GM12865 (cell line): ENCODE data around the gene STUB1.

Source experiments
- DNase-seq: peaks from one replicate; pipeline ENCODE4 v3.0.0; 2010; ENCODE audit warnings: low read depth
- H3K4me3 ChIP-seq: 2 replicates; pipeline ENCODE4 v1.5.1; 2011; ENCODE audit warnings: mild to moderate bottlenecking, low read depth, low read length, control low read depth
- TF ChIP-seq, protein P1 (sequence below): IDR thresholded peaks from 2 replicates; pipeline ENCODE4 v1.5.1; 2011; ENCODE audit warnings: low read length, control low read depth, low read depth, inconsistent platforms; ENCODE audit not compliant: insufficient read depth; ENCODE audit errors: missing control alignments

Gene STUB1

DNA sequence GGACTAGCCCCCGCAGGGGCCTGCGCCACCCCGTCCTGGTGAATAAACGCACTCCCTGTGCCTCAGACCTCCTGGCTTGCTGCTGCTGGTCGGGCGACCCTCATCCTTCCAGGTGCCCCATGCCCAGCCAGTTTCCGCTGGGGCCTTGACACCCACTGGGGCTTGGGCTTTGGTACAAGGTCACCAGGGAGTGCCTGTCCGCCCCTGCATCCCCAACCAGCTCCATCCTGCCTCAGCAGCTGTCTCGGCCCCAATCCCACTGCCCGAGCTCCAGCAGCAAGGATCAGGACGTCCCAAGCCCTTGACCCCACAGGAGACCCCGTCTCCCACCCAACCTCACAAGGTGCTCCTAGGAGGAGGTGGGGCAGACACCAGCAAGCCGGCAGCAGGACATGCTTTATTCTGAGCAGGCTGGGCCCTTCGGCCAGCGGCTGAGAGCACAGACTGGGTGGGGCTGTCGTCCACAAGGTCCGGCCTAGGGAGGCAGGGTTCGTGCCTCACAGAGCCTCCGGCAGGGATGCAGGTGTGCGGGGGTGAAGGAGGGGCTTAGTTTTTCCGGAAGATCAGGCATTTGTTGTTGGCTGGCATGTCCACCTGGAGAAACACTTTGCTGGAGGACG is 46.0 kb upstream of the STUB1 start:
- TF ChIP-seq, protein P1, sequence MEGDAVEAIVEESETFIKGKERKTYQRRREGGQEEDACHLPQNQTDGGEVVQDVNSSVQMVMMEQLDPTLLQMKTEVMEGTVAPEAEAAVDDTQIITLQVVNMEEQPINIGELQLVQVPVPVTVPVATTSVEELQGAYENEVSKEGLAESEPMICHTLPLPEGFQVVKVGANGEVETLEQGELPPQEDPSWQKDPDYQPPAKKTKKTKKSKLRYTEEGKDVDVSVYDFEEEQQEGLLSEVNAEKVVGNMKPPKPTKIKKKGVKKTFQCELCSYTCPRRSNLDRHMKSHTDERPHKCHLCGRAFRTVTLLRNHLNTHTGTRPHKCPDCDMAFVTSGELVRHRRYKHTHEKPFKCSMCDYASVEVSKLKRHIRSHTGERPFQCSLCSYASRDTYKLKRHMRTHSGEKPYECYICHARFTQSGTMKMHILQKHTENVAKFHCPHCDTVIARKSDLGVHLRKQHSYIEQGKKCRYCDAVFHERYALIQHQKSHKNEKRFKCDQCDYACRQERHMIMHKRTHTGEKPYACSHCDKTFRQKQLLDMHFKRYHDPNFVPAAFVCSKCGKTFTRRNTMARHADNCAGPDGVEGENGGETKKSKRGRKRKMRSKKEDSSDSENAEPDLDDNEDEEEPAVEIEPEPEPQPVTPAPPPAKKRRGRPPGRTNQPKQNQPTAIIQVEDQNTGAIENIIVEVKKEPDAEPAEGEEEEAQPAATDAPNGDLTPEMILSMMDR: no peak
- no peak overlapping the region for H3K4me3 ChIP-seq
- no peak for DNase-seq

DNA sequence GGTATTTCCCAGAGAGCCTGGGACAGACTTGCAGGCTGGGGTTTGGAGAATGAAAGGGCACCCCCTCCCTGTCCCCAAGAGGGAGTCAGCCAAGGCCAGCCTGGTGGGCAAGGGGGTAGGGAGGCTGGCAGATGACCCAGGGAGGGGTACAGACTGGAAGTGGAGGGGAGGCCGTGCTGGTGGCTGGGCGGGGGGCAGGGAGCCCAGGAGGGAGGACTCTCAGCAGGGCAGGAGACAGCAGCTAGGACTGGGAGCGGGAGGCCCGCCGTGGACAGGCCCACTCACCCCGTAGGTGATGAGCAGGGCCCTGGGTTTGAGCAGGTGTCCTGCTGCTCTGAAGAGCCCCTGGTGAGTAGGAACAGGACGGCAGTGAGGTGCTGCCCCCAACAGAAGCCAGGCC is 45.2 kb upstream of the STUB1 start:
- H3K4me3 ChIP-seq: peak overlapping the region; percentile 69
- DNase-seq: no peak
- TF ChIP-seq, protein P1: no peak

DNA sequence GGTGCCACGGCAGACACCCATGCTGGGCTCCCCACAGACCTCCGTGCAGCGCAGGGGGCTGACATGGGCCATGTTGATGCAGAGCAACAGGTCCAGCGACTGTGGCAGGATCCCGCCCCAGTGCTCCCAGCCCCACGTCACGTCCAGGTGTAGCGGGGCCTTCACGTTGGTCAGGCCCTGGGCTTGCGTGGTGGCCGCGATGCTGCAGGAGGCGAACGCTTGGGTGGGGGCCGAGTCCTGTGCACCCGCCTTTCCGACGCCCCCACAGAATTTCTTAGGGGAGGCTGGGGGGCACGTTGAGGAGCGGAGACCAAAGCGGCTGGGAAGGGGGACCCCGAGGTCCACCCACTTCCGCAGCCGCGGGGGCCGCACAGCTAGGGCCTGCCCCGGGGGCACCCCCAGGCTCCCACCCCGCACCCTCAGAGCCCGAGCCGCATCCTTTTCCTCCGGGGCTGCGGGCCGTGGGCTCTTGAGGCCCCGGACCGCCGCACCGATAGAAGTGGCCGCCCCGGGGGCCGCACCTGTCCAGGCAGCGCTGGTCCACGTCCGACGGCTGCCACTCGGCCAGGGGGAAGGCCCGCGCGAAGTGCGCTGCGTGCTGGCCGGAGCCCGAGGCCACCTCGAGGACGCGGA is 44.5 kb upstream of the STUB1 start:
- TF ChIP-seq, protein P1: no peak

DNA sequence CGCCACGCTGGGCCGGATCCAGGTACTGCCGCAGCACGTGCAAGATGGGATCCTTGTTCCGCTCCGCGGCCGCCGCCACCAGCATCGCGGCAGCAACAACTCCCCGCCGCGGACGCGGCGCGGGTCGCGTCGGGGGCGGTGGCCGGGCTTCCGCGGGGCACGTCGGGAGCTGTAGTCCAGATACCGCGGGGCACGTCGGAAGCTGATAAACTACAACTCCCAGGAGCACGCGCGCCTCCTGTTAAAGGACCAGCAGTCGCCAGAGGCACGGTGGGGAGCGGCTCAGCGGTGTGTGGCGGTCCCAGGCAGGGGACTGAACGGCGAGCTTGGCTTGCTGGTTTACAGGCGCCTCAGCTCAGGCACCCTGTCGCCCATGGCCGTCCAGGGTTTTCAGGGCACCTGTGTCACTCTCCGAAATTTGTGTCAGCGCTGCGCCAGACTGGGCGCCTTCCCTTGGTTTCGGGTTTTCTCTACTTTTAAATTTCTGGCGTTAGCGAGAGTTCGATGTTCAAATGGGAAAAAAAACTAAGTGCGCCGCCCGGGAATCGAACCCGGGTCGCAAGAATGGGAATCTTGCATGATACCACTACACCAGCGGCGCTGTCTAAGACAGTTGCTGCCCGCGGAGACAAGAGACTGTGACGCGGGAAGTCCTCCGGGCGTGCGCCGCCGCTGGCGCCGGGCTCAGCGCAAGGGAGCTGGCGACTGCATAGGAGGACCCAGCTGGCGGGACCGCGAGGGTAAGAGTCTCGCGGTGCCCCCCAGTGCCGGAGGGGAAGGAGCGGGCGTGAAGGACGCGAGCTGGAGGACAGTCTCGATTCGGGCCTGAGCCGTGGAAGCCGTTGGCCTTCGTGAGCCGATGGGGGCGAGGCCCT is 43.8 kb upstream of the STUB1 start, which contains the start of gene METTL26:
TSS of gene METTL26 (minus strand) at position 100 of the 875 bp plus-strand sequence. CDS start at position 85, 15 bp downstream.
- peak within 1 kb of the TSS; percentile 69 for H3K4me3 ChIP-seq
- TF ChIP-seq, protein P1: no peak
- DNase-seq: peak; percentile 97

More for the DNA sequence above, 44.5 kb upstream of the STUB1 start:
- peak overlapping the region; percentile 69 for H3K4me3 ChIP-seq
- DNase-seq: no peak

DNA sequence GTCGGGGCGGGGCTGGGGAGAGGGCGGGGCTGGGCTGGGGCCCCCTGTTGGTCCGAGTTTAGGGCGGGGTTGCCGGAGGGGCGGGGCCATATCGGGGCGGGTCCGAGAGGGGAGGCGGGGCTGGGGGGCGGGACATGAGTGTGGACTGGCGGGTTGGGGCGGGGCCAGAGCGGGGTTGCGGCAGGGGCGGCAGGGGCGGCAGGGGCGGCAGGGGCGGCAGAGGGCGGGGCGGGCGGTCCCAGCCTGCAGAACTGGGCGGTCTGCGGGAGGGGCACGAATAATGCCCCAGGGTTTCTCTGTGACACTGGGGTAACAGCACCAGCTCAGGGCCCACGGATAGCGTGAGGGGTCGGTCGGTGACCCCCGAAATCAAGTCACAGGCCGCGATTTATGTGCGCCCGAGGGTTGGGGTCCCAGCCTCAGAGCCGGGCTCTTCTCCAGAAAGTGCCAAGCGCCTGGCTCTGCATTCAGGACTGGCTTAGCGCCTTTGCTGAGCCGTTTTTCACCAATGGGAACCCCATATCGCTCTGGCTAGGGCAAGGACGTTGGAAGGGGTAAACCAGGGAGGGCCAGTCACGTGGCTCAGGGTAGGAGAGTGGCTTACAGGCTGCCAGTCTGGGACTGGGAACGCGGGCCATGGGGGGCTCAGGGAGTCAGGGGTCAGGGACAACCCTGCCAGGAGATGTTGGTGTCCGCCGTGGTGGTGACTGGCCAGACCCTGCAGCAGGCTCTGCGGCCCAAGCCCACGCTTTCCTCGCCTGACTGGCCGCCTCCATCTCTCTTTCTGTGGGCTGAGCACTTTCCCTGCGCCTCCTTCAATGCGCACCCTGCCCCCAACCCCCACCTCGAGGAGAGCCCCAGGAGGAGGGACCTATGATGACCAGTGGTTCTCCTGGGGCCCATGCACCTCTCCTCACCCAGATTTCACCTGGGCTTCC is 42.9 kb upstream of the STUB1 start:
- peak overlapping the region; percentile 69 for H3K4me3 ChIP-seq
- DNase-seq: peak; percentile 95
- TF ChIP-seq, protein P1: no peak

DNA sequence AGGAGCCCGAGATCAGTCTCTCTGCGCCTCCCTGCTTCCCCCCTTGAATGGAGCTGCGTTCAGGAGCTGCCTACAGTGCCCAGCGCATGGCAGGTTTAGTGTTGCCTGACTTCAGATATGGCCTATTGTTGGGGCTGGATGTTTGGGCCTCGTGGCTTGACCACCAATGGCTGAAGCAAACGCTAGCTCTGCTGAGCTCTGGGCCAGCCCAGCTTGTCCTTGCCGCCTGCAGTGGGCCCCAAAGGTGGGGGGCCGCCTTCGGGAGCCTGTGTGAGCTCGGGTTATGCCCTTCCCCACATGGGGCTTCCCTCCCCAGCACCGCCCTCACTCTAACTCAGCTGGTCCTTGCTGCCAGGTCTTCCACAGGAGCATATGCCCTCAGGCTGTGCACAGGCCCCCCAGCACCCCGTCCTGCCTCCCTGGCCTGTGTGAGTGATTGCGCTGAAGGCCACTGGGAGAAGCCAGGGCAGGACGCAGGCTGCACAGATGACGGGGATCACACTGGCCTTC is 42.1 kb upstream of the STUB1 start:
- TF ChIP-seq, protein P1: no peak
- no peak overlapping the region for H3K4me3 ChIP-seq

More for the DNA sequence above, 42.1 kb upstream of the STUB1 start:
- DNase-seq: no peak
